Measurements from ENCODE around the gene ZP1. TPM values are rescaled to one million over a fixed set of nuclear protein-coding genes. Genes with fewer than 3 reads are reported as not detected.
"Not testable (repeated sequence)": the region's sequence is repeated elsewhere in the genome, so short reads cannot be mapped to it uniquely, and the experiment has no call there.

The ZP1 gene
- total RNA-seq: not detected in 2 replicates
- not detected for polyA plus RNA-seq (2012)

GRCh38 chr11:60866911-60867870, at the start of gene ZP1:
ZP1 (plus strand) TSS chr11:60867542; CDS start chr11:60867562, 20 bp downstream.
- DNase-seq (ENCODE audit: low read depth): no peak

DNA sequence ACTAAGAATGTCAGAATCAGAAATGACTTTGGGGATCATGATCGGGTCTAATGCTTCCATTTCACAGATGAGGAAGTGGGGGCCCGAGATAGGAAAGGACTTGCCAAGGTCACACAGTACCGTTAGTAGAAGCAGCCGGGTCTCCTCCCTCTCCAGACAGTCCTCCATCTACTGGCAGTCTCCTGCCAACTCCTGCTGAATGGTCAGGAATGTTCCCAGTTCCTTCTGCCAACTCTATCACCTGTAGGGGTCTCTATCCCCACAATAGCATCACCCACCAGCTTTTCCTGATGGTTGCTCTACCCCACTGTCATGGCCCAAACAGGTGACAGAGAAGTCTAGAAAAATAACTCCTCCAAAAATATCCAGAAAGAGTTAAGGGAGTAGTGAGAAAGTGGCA, 49.3 kb upstream of the ZP1 start:
- no peak for DNase-seq (ENCODE audit: low read depth)

- DNase-seq (ENCODE audit: low read depth): no peak
Measured at GRCh38 chr11:60821827-60822599, 45.3 kb upstream of the ZP1 start.

- not testable (repeated sequence) for DNase-seq (ENCODE audit: low read depth)
Measured at GRCh38 chr11:60823745-60824306, 43.5 kb upstream of the ZP1 start.

- no peak for DNase-seq (ENCODE audit: low read depth)
Measured at GRCh38 chr11:60825118-60825517, 42.2 kb upstream of the ZP1 start.

- DNase-seq (ENCODE audit: low read depth): no peak
Measured at GRCh38 chr11:60825790-60826189, 41.6 kb upstream of the ZP1 start.

DNA sequence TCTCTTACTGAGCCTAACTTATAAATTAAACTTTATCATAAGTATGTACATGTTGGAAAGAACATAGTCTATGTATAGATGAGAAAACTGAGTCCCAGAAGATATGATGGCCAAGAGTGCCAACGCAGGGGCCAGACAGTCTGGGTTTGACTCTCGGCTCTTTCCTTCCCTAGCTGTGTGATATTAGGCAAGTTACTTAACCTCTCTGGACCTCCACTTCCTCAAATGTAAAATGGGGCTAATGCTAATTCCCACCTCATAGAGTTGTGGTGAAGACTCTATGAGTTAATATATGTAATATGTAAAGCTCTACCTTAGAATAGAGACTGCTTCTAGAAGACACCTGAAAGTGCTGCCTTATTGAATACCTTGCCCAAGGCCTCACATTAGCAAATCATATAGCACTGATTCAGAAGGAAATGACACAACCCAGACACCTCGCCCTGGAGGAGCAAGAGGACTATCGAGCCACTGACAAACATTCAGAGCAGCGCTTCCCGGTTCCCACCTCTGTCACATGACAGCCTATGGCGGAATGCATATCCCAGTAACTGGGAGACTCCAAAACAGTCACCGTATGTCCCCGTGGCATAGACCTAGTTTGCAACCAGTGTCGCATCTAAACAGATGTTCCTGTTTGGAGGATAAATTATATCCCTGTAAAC, 36.7 kb upstream of the ZP1 start:
- no peak for DNase-seq (ENCODE audit: low read depth)

GRCh38 chr11:60831143-60831500, 36.2 kb upstream of the ZP1 start:
- peak; percentile 87 for DNase-seq (ENCODE audit: low read depth)

GRCh38 chr11:60831501-60832079, 35.8 kb upstream of the ZP1 start:
- no peak for DNase-seq (ENCODE audit: low read depth)

GRCh38 chr11:60834742-60835533, 32.4 kb upstream of the ZP1 start:
- no peak for DNase-seq (ENCODE audit: low read depth)

DNA sequence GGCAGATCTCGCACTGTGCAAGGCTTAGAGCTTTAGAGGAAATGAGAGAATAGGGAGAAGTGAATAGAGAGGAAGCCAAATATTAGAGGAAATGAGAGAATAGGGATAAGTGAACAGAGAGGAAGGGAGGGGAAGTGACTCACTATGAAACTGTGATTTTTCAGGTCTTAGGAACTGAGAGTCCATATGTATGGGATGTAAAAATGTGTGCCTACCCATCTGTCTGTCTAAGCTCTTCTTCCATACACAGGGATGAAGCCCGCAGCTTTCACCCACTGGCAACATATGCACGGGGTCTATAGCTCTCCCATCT, 31.9 kb upstream of the ZP1 start:
- DNase-seq (ENCODE audit: low read depth): no peak

GRCh38 chr11:60836866-60837515, 30.4 kb upstream of the ZP1 start:
- no peak for DNase-seq (ENCODE audit: low read depth)

- DNase-seq (ENCODE audit: low read depth): no peak
Measured at GRCh38 chr11:60838132-60838531, 29.2 kb upstream of the ZP1 start.

DNA sequence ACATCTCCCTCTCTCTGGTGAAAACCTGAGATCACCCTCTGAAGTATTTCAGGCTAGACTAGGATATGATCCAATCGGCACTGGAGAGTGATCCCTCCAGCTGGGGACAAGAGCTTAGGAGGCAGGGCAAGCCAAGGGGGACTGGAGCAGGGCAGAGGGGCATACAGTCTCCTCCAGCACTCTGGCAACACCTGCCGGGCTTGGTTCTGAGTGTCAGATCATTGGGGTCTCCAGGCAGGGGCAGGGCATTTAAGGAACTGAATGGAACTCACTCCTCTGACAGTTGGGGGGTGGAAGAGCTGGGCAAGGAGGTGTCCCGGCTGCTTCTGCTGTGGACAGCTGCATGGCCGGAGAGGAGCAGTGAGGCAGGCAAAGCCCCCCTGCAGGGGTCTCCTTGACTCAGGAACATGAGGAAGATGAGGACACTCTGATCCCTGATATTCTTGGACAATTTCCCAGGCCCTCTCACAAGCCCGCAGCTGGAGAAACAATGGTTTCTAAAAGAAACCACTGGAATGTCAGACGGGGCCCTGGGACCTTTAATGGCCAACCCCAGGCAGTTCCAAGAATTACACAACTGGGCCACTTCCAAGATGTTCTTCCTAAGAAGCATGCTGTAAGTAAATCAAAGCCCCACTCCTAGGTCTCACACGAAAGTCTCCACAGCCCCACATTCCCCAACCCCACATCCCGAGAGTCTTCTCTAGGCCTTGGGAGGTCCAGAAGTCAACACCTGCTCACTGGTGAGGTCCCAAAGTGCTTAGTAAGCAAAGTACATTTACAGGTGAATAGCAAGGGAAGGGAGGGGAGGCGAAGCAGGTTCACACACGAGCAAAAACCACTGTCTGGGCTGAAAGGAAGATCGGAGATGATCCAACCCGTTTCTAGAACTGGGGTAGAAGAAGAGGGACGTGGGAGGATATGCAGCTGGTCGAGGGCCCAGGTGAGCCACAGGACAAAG, 26.6 kb upstream of the ZP1 start:
- DNase-seq (ENCODE audit: low read depth): peak; percentile 94

DNA sequence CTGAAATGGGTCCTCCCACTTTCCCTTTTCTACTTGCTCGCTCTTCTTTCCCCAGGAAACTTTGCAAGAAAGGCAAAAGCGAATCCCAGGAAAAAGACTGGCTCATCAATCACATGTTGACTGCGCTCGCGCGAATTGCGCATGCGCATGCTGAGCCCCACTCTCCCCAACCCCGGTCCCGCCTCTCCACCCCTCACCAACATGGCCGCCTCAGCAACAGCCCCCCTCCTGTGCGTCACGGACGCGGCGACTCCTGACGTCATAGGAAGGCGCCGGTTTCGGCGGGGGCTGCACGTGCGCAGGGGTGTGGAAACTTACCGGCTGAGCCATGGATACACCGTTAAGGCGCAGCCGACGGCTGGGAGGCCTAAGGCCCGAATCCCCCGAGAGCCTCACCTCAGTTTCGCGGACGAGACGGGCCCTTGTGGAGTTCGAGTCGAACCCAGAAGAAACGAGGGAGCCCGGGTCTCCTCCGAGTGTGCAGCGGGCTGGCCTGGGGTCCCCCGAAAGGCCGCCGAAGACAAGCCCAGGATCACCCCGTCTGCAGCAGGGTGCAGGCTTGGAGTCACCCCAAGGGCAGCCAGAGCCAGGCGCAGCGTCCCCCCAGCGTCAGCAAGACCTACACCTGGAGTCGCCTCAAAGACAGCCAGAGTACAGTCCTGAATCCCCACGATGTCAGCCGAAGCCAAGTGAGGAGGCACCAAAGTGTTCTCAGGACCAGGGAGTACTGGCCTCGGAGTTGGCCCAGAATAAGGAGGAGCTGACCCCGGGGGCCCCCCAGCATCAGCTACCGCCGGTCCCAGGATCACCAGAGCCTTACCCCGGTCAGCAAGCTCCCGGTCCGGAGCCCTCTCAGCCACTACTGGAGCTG, 25.3 kb upstream of the ZP1 start, which contains the start of gene CCDC86:
Gene CCDC86, plus strand, starts transcription at position 317 of the 871 bp plus-strand sequence. Its CDS starts 12 bp downstream, at position 329.
- DNase-seq (ENCODE audit: low read depth): peak; percentile 96

GRCh38 chr11:60842668-60843600, 24.4 kb upstream of the ZP1 start:
- peak; percentile 8 for DNase-seq (ENCODE audit: low read depth)
